BE2C (cell line): ENCODE data around the gene TPT1.
"Not testable (repeated sequence)": the region's sequence is repeated elsewhere in the genome, so short reads cannot be mapped to it uniquely, and the experiment has no call there.

Source experiments
- DNase-seq: peaks from one replicate; pipeline ENCODE4 v3.0.0-alpha.2; 2020
- H3K27me3 ChIP-seq: fragments of 250-450 bp; sonication (Bioruptor Pico); 2 replicates; pipeline ENCODE4 v1.5.1; 2020; ENCODE audit warnings: mild to moderate bottlenecking
- H3K36me3 ChIP-seq: fragments of 250-450 bp; sonication (Bioruptor Pico); 2 replicates; pipeline ENCODE4 v1.5.1; 2020; ENCODE audit warnings: mild to moderate bottlenecking
- H3K4me1 ChIP-seq: fragments of 250-450 bp; sonication (Bioruptor Pico); 2 replicates; pipeline ENCODE4 v1.5.1; 2020
- H3K4me3 ChIP-seq: 2 replicates; pipeline ENCODE4 v1.5.1; 2011; ENCODE audit warnings: low read depth, low read length
- H3K9me3 ChIP-seq: fragments of 250-450 bp; sonication (Bioruptor Pico); 2 replicates; pipeline ENCODE4 v1.5.1; 2020
- CTCF ChIP-seq: IDR thresholded peaks from 2 replicates; pipeline ENCODE4 v1.5.1; 2012; ENCODE audit warnings: mild to moderate bottlenecking, low read depth, low read length

TPT1 gene

GRCh38 chr13:45353895-45354294, 12.9 kb upstream of the TPT1 start:
- DNase-seq, result no peak
- Histone ChIP-seq H3K36me3 (no peaks in the 10 kb centered on the region; the same call in none of the 2 replicates), H3K27me3 (no peaks in the 10 kb centered on the region), H3K4me3 (no peak overlapping the region), H3K4me1 (no peaks in the 10 kb centered on the region), H3K9me3 (no peaks in the 10 kb centered on the region)
- TF ChIP-seq CTCF, result no peak

GRCh38 chr13:45352031-45352430, 11.0 kb upstream of the TPT1 start:
- no peak for DNase-seq
- no peak overlapping the region for H3K4me3 ChIP-seq
- H3K27me3 ChIP-seq, result no peaks in the 10 kb centered on the region
- no peaks in the 10 kb centered on the region; the same call in none of the 2 replicates for H3K36me3 ChIP-seq
- no peak for TF ChIP-seq CTCF
- H3K4me1 ChIP-seq, result no peaks in the 10 kb centered on the region
- no peaks in the 10 kb centered on the region for H3K9me3 ChIP-seq

- TF ChIP-seq CTCF, result no peak
- Histone ChIP-seq H3K27me3 (no peaks in the 10 kb centered on the region), H3K9me3 (no peaks in the 10 kb centered on the region), H3K36me3 (no peaks in the 10 kb centered on the region; the same call in 1 of the 2 replicates), H3K4me1 (no peaks in the 10 kb centered on the region), H3K4me3 (no peak overlapping the region)
- DNase-seq, result no peak
Measured at GRCh38 chr13:45350152-45350551, 9.2 kb upstream of the TPT1 start.

- TF ChIP-seq CTCF, result no peak
- no peak for DNase-seq
- Histone ChIP-seq H3K36me3 (no peaks in the 10 kb centered on the region; the same call in 1 of the 2 replicates), H3K4me3 (no peak overlapping the region), H3K4me1 (no peaks in the 10 kb centered on the region), H3K9me3 (no peaks in the 10 kb centered on the region), H3K27me3 (no peaks in the 10 kb centered on the region)
Measured at GRCh38 chr13:45349438-45349837, 8.5 kb upstream of the TPT1 start.

- not testable (repeated sequence) for H3K27me3 ChIP-seq, H3K4me3 ChIP-seq, H3K9me3 ChIP-seq, DNase-seq, H3K4me1 ChIP-seq
- peaks cover 16% of the 10 kb centered on the region for H3K36me3 ChIP-seq
Measured at GRCh38 chr13:45344064-45344463, 3.1 kb upstream of the TPT1 start.

- not testable (repeated sequence) for H3K4me3 ChIP-seq, H3K27me3 ChIP-seq, DNase-seq, H3K4me1 ChIP-seq, H3K9me3 ChIP-seq
- peaks cover 26% of the 10 kb centered on the region for H3K36me3 ChIP-seq
Measured at GRCh38 chr13:45343102-45343501, 2.1 kb upstream of the TPT1 start.

- DNase-seq, H3K27me3 ChIP-seq, H3K9me3 ChIP-seq, H3K4me3 ChIP-seq, H3K4me1 ChIP-seq: not testable (repeated sequence)
- peaks cover 30% of the 10 kb centered on the region for H3K36me3 ChIP-seq
Measured at GRCh38 chr13:45342668-45343067, 1.7 kb upstream of the TPT1 start.
